ENCODE results near the gene SNX18. TPM values are rescaled to one million over a fixed set of nuclear protein-coding genes. Genes with fewer than 3 reads are reported as not detected.

SNX18 gene
- polyA plus RNA-seq, 2 of the 4 experiments (the other 2 are of a cell fraction): 7.1 to 8.1 TPM

GRCh38 chr5:54547711-54548250 is 30.2 kb downstream of the SNX18 start:
- H3K4me2 ChIP-seq: no peak overlapping the region
- DNase-seq (ENCODE audit: low read depth in 1 of 2, low spot score in 1 of 2) (peak in 1 of 2 experiments; percentile 18), FAIRE-seq (no peak), ATAC-seq (0 out of 6 replicates have a peak, but pooled peaks of 1 of the 2 experiments have one; percentile 43)
- H3K4me3 ChIP-seq: no peak overlapping the region
- ChIA-PET POLR2A (no interaction called here), CTCF (interaction anchor here (0.6 to 1.0 kb wide), 2 partner anchors 211 to 348 kb away, joined by 3 to 4 read pairs; no protein-coding TSS in a partner anchor)
- TF ChIP-seq SREBF2 (IDR thresholded peaks at IDR 0.05) (no peak), ZFP36 (IDR thresholded peaks at IDR 0.05; ENCODE audit: borderline replicate concordance, partially characterized antibody) (peak; percentile 3)
- no peak overlapping the region for H3K27ac ChIP-seq
- 100% methylated on average over 1 of the region's 1 CpG for WGBS (ENCODE audit: missing lambda C conversion rate)
- H3K9me3 ChIP-seq: no peaks in the 10 kb centered on the region
- no peaks in the 10 kb centered on the region; the same call in 2 of the 3 replicates for H3K4me1 ChIP-seq

- TF ChIP-seq HDAC2 (IDR thresholded peaks at IDR 0.05) (no peak), RCOR1 (IDR thresholded peaks at IDR 0.05; ENCODE audit: low read depth, low read length) (no peak), POLR2A (IDR thresholded peaks at IDR 0.05; ENCODE audit: low read length) (no peak), NPAS2 (CRISPR knock-in tag; IDR thresholded peaks at IDR 0.05; ENCODE audit: borderline replicate concordance) (no peak), PBX3 (IDR thresholded peaks at IDR 0.05) (no peak), ZNF302 (CRISPR knock-in tag; IDR thresholded peaks at IDR 0.05) (no peak), SMC3 (IDR thresholded peaks at IDR 0.05) (no peak), MAZ (IDR thresholded peaks at IDR 0.05; ENCODE audit: borderline replicate concordance, low read depth, low read length) (no peak), POLR2AphosphoS2 (conservative IDR thresholded peaks at IDR 0.05; ENCODE audit: low read length) (no peak), RARB (CRISPR knock-in tag; IDR thresholded peaks at IDR 0.05) (no peak), CHD4 (IDR thresholded peaks at IDR 0.05; ENCODE audit: borderline replicate concordance) (no peak), GATA3 (IDR thresholded peaks at IDR 0.05; ENCODE audit: borderline replicate concordance) (no peak), E2F6 (IDR thresholded peaks at IDR 0.05; ENCODE audit: borderline replicate concordance, low read depth) (no peak), ELK1 (IDR thresholded peaks at IDR 0.05; ENCODE audit: low read depth, low read length) (no peak), RNF2 (IDR thresholded peaks at IDR 0.05; ENCODE audit: borderline replicate concordance, low read depth) (no peak), ESRRA (IDR thresholded peaks at IDR 0.05; ENCODE audit: borderline replicate concordance, low read length) (no peak), ATOH8 (CRISPR knock-in tag; IDR thresholded peaks at IDR 0.05; ENCODE audit: low read depth) (no peak)
- no peak overlapping the region for H3K4me2 ChIP-seq
- no peak for FAIRE-seq
- WGBS (ENCODE audit: missing lambda C conversion rate): 67% methylated on average over 2 of the region's 2 CpGs
- no peaks in the 10 kb centered on the region for H3K9me3 ChIP-seq
- no peak overlapping the region for H3K4me3 ChIP-seq
- no peaks in the 10 kb centered on the region; the same call in 2 of the 3 replicates for H3K4me1 ChIP-seq
- no peak for DNase-seq (ENCODE audit: low read depth in 1 of 2, low spot score in 1 of 2)
- ChIA-PET CTCF (interaction anchor here (0.6 to 1.0 kb wide), 2 partner anchors 211 to 347 kb away, joined by 3 to 4 read pairs; no protein-coding TSS in a partner anchor), POLR2A (no interaction called here)
- ATAC-seq: no peak
- no peak overlapping the region for H3K27ac ChIP-seq
These were observed 31.0 kb downstream of the SNX18 start for GRCh38 chr5:54548565-54548964.

GRCh38 chr5:54551292-54551691 is 33.7 kb downstream of the SNX18 start:
- CTCF ChIA-PET: no interaction called here
- Histone ChIP-seq H3K27ac (no peak overlapping the region), H3K4me2 (no peak overlapping the region), H3K4me3 (no peak overlapping the region), H3K4me1 (no peaks in the 10 kb centered on the region), H3K9me3 (no peaks in the 10 kb centered on the region)
- POLR2A ChIA-PET: no interaction called here
- TF ChIP-seq NFE2L2 (conservative IDR thresholded peaks at IDR 0.05; ENCODE audit: low read length) (no peak), MAZ (IDR thresholded peaks at IDR 0.05; ENCODE audit: borderline replicate concordance, low read depth, low read length) (no peak), CEBPB (IDR thresholded peaks at IDR 0.05) (no peak), POLR2A (IDR thresholded peaks at IDR 0.05; ENCODE audit: low read length) (no peak), MAFK (IDR thresholded peaks at IDR 0.05; ENCODE audit: partially characterized antibody) (no peak), MAX (IDR thresholded peaks at IDR 0.05) (no peak), FOXS1 (CRISPR knock-in tag; IDR thresholded peaks at IDR 0.05) (no peak), EP300 (IDR thresholded peaks at IDR 0.05) (no peak), EHMT2 (IDR thresholded peaks at IDR 0.05; ENCODE audit: low read depth) (no peak), RARB (CRISPR knock-in tag; IDR thresholded peaks at IDR 0.05) (no peak), SREBF2 (IDR thresholded peaks at IDR 0.05) (no peak), CBX2 (IDR thresholded peaks at IDR 0.05; ENCODE audit: borderline replicate concordance, low read depth) (no peak), RNF2 (IDR thresholded peaks at IDR 0.05; ENCODE audit: borderline replicate concordance, low read depth) (no peak), HES2 (IDR thresholded peaks at IDR 0.05) (no peak), ELK1 (IDR thresholded peaks at IDR 0.05; ENCODE audit: low read depth, low read length) (no peak), KDM5A (IDR thresholded peaks at IDR 0.05) (no peak)
- ATAC-seq (no peak), FAIRE-seq (no peak), DNase-seq (ENCODE audit: low read depth in 1 of 2, low spot score in 1 of 2) (no peak)
- 85% methylated on average over 8 of the region's 8 CpGs for WGBS (ENCODE audit: missing lambda C conversion rate)

Measured in A549 (cell line).